ENCODE measurements around the gene SPOCK1. TPM values are rescaled to one million over a fixed set of nuclear protein-coding genes. Genes with fewer than 3 reads are reported as not detected.

SPOCK1 gene
- total RNA-seq, 1 experiment from 2014 or later, result 0.27 TPM

DNA sequence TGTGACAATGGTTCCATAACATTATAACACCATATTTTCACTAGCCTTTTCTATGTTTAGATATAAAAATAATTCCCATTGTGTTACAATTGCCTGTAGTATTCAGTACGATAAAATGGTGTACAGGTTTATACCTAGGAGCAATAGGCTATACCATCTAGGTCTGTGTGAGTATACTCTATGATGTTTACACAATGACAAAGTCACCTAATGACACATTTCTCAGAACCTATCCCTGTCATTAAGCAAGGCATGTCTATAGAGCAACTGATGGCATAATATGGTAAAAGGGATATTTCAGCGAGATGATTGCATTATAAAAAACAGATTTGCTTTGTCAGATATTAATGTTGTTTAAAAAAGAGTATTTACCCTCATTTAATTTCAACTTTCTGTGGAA lies 517.2 kb downstream of the SPOCK1 start:
- H3K9me2 ChIP-seq (ENCODE audit: insufficient read depth), result no peaks in the 10 kb centered on the region
- BruUV-seq (replicated peaks), result no TSS peak
- no peaks in the 10 kb centered on the region for H3K4me1 ChIP-seq (ENCODE audit: control insufficient read depth in 1 of 2, insufficient read depth in 2 of 2, low read length in 2 of 2)
- ChIA-PET RAD21 (ENCODE audit: low non-redundant PET in 1 of 2, low total read pairs in 2 of 2, uncharacterized antibody in 2 of 2, unreplicated experiment in 2 of 2) (no interaction called here), CTCF (no interaction called here), POLR2A (no interaction called here)
- no peak overlapping the region for H2AFZ ChIP-seq (ENCODE audit: low read depth, low read length, poor library complexity, severe bottlenecking)
- no peak for TF ChIP-seq CBX3 (IDR thresholded peaks at IDR 0.05; ENCODE audit: low read depth)
- H4K20me1 ChIP-seq (ENCODE audit: insufficient read depth), result no peaks in the 10 kb centered on the region
- intact Hi-C loops (cut with micrococcal nuclease), result no loop called here
- H3K4me2 ChIP-seq (ENCODE audit: low read length), result no peak overlapping the region
- H3K27me3 ChIP-seq (ENCODE audit: insufficient read depth, low read length), result no peaks in the 10 kb centered on the region; the same call in 1 of the 2 replicates
- H3K36me3 ChIP-seq (ENCODE audit: control insufficient read depth in 1 of 2, insufficient read depth in 2 of 2, low read length in 2 of 2), result no peaks in the 10 kb centered on the region
- no peak overlapping the region for H3K4me3 ChIP-seq (replicated peaks in 1 of 2; ENCODE audit: low read depth in 1 of 2, low read length in 2 of 2)
- no peak for ATAC-seq
- no peaks in the 10 kb centered on the region for H3K9me3 ChIP-seq (ENCODE audit: control insufficient read depth in 1 of 2, insufficient read depth in 1 of 2, low read depth in 1 of 2, low read length in 2 of 2)
- no peak overlapping the region for H3K9ac ChIP-seq (ENCODE audit: low read length)
- no peak for DNase-seq (ENCODE audit: low read depth, low spot score)
- no peak overlapping the region for H3K27ac ChIP-seq (ENCODE audit: low read depth, low read length)
- no peaks in the 10 kb centered on the region for H3K79me2 ChIP-seq (ENCODE audit: insufficient read depth, low read length)

DNA sequence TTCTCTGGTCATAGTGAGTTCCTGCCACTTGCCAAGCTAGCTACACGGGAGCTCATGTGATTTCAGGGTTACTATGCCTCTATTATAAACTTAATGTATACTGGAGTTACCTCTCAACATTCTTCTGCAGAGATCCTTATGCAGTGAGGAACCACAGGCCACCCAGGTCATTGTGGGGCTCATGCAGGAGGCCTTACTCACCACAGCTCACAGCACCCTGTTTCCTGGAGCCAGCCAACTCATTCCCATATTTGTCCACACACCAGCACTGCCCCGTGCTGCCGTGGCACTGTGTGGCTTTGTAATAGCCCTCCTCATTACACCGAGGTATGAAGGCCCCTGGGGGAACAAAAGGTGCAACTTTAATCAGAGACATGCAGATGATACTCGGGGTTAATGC lies 520.0 kb downstream of the SPOCK1 start:
- Histone ChIP-seq H3K9ac (ENCODE audit: low read length) (no peak overlapping the region), H3K27me3 (ENCODE audit: insufficient read depth, low read length) (no peaks in the 10 kb centered on the region), H3K4me2 (ENCODE audit: low read length) (no peak overlapping the region), H3K9me3 (ENCODE audit: control insufficient read depth in 1 of 2, insufficient read depth in 1 of 2, low read depth in 1 of 2, low read length in 2 of 2) (no peaks in the 10 kb centered on the region), H3K9me2 (ENCODE audit: insufficient read depth) (no peaks in the 10 kb centered on the region), H3K4me3 (replicated peaks in 1 of 2; ENCODE audit: low read depth in 1 of 2, low read length in 2 of 2) (no peak overlapping the region), H3K27ac (ENCODE audit: low read depth, low read length) (no peak overlapping the region), H3K79me2 (ENCODE audit: insufficient read depth, low read length) (no peaks in the 10 kb centered on the region), H4K20me1 (ENCODE audit: insufficient read depth) (no peaks in the 10 kb centered on the region), H3K36me3 (ENCODE audit: control insufficient read depth in 1 of 2, insufficient read depth in 2 of 2, low read length in 2 of 2) (no peaks in the 10 kb centered on the region), H2AFZ (ENCODE audit: low read depth, low read length, poor library complexity, severe bottlenecking) (no peak overlapping the region), H3K4me1 (ENCODE audit: control insufficient read depth in 1 of 2, insufficient read depth in 2 of 2, low read length in 2 of 2) (no peaks in the 10 kb centered on the region)
- ATAC-seq (no peak), DNase-seq (ENCODE audit: low read depth, low spot score) (no peak)
- intact Hi-C loops (cut with micrococcal nuclease), result no loop called here
- ChIA-PET POLR2A (no interaction called here), RAD21 (ENCODE audit: low non-redundant PET in 1 of 2, low total read pairs in 2 of 2, uncharacterized antibody in 2 of 2, unreplicated experiment in 2 of 2) (no interaction called here), CTCF (no interaction called here)
- TF ChIP-seq ZNF274 (IDR thresholded peaks at IDR 0.05; ENCODE audit: low read depth, low read length) (no peak), FOSL1 (IDR thresholded peaks at IDR 0.05; ENCODE audit: low read depth) (no peak), ELF1 (IDR thresholded peaks at IDR 0.05; ENCODE audit: borderline replicate concordance, low read depth) (no peak), EZH2phosphoT487 (IDR thresholded peaks at IDR 0.05; ENCODE audit: borderline replicate concordance) (no peak), ZFX (IDR thresholded peaks at IDR 0.05) (no peak), SP1 (IDR thresholded peaks at IDR 0.05; ENCODE audit: low read depth) (no peak)
- BruUV-seq (replicated peaks), result no TSS peak

All from HCT116 (cell line).